ENCODE measurements around the gene PTEN. TPM values are rescaled to one million over a fixed set of nuclear protein-coding genes. Genes with fewer than 3 reads are reported as not detected.
A peak's percentile ranks its signal among the peaks of the same experiment; 100 is the strongest.

PTEN gene
- total RNA-seq, 1 donor from 2014 or later, result 101 TPM

- TF ChIP-seq, protein P1, sequence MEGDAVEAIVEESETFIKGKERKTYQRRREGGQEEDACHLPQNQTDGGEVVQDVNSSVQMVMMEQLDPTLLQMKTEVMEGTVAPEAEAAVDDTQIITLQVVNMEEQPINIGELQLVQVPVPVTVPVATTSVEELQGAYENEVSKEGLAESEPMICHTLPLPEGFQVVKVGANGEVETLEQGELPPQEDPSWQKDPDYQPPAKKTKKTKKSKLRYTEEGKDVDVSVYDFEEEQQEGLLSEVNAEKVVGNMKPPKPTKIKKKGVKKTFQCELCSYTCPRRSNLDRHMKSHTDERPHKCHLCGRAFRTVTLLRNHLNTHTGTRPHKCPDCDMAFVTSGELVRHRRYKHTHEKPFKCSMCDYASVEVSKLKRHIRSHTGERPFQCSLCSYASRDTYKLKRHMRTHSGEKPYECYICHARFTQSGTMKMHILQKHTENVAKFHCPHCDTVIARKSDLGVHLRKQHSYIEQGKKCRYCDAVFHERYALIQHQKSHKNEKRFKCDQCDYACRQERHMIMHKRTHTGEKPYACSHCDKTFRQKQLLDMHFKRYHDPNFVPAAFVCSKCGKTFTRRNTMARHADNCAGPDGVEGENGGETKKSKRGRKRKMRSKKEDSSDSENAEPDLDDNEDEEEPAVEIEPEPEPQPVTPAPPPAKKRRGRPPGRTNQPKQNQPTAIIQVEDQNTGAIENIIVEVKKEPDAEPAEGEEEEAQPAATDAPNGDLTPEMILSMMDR (IDR thresholded peaks at IDR 0.05), result no peak
- Histone ChIP-seq H3K4me1 (peaks cover 41% of the 10 kb centered on the region), H3K9me3 (peaks cover 37% of the 10 kb centered on the region), H3K27me3 (ENCODE audit: low read depth) (no peaks in the 10 kb centered on the region), H3K4me3 (no peak overlapping the region), H3K27ac (no peak overlapping the region), H3K36me3 (peaks cover 4% of the 10 kb centered on the region)
- DNase-seq (no peak), ATAC-seq (no peak)
- intact Hi-C loops (cut with DNase I), result no loop called here
Observed at GRCh38 chr10:87915406-87915805, 52.0 kb downstream of the PTEN start.

GRCh38 chr10:87915989-87916388 is 52.6 kb downstream of the PTEN start:
- no peak for DNase-seq
- no peak overlapping the region for H3K27ac ChIP-seq
- TF ChIP-seq, protein P1 (IDR thresholded peaks at IDR 0.05), result no peak

DNA sequence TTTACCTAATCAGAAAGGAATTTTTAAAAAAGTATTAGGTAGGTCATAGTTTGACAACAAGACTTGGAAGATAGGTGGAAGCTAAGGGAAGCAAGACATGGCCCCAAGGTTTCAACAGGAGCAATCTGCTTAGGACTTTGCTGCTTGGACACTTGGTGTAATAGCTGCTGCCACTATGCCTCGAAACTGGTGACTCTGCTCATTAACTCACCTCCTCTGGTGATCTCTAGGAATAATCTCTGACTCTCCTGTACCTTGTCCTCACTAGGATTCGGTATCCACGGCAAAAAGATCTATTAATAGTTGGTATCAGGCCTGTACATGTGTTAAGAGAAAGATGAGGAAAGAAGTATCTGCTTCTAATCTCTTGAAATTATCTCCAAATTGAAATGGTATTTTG is 53.1 kb downstream of the PTEN start:
- intact Hi-C loops (cut with DNase I), result no loop called here
- H3K27me3 ChIP-seq (ENCODE audit: low read depth), result no peaks in the 10 kb centered on the region
- no peaks in the 10 kb centered on the region for H3K36me3 ChIP-seq
- H3K4me3 ChIP-seq, result no peak overlapping the region
- peaks cover 30% of the 10 kb centered on the region for H3K9me3 ChIP-seq
- ATAC-seq (no peak), DNase-seq (no peak)
- H3K27ac ChIP-seq, result no peak overlapping the region
- TF ChIP-seq, protein P1 (IDR thresholded peaks at IDR 0.05), result no peak
- peaks cover 41% of the 10 kb centered on the region for H3K4me1 ChIP-seq

More at GRCh38 chr10:87915989-87916388, 52.6 kb downstream of the PTEN start:
- peaks cover 41% of the 10 kb centered on the region for H3K4me1 ChIP-seq
- H3K27me3 ChIP-seq (ENCODE audit: low read depth), result no peaks in the 10 kb centered on the region
- ATAC-seq, result peak in 1 of 2 donors; percentile 59
- intact Hi-C loops (cut with DNase I), result no loop called here
- peaks cover 34% of the 10 kb centered on the region for H3K9me3 ChIP-seq
- H3K36me3 ChIP-seq, result no peaks in the 10 kb centered on the region
- no peak overlapping the region for H3K4me3 ChIP-seq

DNA sequence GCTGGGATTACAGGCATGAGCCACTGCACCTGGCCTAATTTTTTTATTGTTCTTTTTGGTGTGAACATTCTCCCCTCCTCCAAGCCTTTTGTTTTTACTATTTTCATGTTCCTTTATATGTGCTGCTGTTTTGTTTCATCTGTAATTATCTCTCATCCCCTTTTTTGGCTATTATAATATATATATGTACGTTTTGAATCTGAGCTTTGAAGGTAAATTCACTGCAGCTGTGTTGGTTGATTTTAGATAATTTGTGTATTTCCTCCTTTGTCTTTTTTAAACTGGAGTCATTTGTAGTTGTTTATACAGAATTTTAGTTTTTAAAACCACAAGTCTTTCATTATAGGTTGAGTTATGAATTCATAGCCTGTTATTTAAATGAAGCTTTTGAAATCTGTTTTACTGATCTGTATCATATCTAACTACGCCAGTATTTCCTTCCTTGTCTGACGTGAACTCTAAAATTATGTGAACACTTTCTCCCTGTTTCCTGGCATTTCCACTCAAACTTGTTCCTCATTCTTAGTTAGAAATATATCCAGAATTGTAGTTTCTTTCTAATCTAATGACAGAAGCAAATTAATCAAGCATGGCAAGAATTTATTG is 54.9 kb downstream of the PTEN start:
- TF ChIP-seq, protein P1 (IDR thresholded peaks at IDR 0.05), result no peak
- Histone ChIP-seq H3K4me3 (no peak overlapping the region), H3K4me1 (peaks cover 50% of the 10 kb centered on the region), H3K9me3 (peaks cover 12% of the 10 kb centered on the region), H3K27ac (no peak overlapping the region), H3K27me3 (ENCODE audit: low read depth) (no peaks in the 10 kb centered on the region), H3K36me3 (no peaks in the 10 kb centered on the region)
- intact Hi-C loops (cut with DNase I), result no loop called here
- DNase-seq (no peak), ATAC-seq (no peak)

DNA sequence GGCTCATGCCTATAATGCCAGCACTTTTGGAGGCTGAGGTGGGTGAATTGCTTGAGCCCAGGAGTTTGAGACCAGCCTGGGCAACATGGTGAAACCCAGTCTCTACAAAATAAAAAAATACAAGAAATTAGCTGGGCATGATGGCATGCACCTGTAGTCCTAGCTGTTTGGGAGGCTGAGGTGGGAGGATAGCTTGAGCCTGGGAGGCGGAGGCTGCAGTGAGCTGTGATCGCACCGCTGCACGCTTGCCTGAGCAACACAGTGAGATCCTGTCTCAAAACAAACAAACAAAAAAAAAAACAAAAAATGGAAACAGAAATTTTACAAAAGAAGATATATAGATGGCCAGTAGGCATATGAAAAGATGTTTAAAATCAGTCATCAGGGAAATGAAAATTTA is 57.1 kb downstream of the PTEN start:
- no peaks in the 10 kb centered on the region for H3K36me3 ChIP-seq
- H3K27me3 ChIP-seq (ENCODE audit: low read depth), result no peaks in the 10 kb centered on the region
- no peak for DNase-seq
- TF ChIP-seq, protein P1 (IDR thresholded peaks at IDR 0.05), result no peak
- H3K9me3 ChIP-seq, result no peaks in the 10 kb centered on the region
- H3K4me1 ChIP-seq, result peaks cover 49% of the 10 kb centered on the region
- H3K4me3 ChIP-seq, result no peak overlapping the region
- no peak for ATAC-seq
- no peak overlapping the region for H3K27ac ChIP-seq
- intact Hi-C loops (cut with DNase I), result no loop called here

All from lower lobe of right lung (tissue), 2 donors.